Activated gamma-delta T cell treated with Interleukin-2 at 50 U/mL for 16 hours (primary cell): ENCODE results near the gene ITSN1.

Experiments used
- DNase-seq: peaks from one replicate; pipeline ENCODE4 v3.0.0-alpha.2; 2020

The ITSN1 gene

DNA sequence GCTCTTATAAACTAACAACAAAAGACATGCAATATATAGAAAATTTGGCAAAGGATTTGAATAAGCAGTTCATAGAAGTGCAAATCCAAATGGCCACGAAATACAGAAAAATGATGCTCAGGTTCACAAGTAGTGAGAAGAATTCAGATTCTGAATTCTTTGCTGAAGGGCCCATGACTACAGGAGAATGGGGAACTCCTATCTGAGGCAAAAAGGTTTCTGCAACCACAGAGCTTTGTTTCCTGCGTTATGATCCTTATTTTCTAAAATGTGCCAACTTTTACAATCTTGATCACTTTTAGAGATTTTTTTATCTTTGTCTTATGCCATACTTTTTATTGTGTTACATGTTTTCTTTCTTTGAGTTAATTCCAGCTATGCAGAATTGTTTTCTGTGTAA, 91.3 kb downstream of the ITSN1 start:
- no peak for DNase-seq

DNA sequence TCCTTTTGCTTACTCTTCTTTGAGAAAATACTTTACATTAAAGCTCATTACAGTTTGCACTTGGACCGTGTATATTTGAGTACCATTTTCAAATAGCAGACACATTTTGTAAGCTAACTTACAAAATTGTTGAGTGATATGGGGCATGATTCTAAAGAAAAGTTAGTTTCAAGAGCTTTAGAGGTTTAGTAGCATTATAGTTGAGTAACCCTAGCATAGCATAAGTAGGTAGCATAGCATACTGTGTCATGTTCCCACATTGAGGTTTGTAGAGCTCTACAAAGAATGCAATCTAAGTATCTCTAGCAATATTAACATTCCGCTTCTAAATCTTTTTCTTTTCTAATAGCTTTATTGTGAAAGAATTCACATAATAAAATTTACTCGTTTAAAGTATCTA, 92.0 kb downstream of the ITSN1 start:
- DNase-seq, result no peak

GRCh38 chr21:33734818-33735217, 92.5 kb downstream of the ITSN1 start:
- no peak for DNase-seq

DNA sequence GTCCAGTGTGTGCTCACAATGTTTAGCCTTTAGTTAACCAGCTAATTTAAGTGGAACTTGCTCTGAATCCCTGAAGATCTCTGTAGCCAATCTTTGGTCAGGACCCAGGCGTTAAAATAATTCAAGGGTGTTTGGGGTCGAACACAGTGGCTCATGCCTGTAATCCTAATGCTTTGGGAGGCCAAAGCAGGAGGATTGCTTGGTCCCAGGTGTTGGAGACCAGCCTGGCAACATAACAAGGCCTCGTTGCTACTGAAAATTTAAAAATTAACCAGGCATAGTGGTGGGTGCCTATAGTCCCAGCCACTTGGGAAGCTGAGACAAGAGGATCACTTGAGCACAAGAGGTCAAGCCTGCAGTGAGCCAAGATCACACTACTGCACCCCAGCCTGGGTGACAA, 94.3 kb downstream of the ITSN1 start:
- no peak for DNase-seq

DNA sequence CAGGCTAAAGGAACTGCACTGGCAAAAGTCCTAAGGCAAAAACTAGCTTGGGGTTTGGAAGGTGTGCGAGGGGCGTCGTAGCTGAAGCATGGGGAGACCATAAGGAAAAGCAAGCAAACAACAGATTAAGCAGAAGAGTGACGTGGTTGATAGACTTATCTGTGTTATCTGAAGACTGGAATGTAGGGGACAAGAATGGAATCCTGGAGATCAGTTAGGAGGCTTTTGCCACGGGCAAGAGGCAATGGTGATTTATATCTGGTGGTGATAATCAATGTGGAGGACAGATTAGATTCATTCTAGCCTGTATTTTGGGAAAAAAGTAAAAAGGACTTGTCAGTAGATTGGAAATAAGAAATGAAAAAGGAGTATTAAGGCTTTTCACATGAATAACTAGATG, 97.4 kb downstream of the ITSN1 start:
- no peak for DNase-seq

- no peak for DNase-seq
Measured at GRCh38 chr21:33747420-33747819, 105.1 kb downstream of the ITSN1 start.

DNA sequence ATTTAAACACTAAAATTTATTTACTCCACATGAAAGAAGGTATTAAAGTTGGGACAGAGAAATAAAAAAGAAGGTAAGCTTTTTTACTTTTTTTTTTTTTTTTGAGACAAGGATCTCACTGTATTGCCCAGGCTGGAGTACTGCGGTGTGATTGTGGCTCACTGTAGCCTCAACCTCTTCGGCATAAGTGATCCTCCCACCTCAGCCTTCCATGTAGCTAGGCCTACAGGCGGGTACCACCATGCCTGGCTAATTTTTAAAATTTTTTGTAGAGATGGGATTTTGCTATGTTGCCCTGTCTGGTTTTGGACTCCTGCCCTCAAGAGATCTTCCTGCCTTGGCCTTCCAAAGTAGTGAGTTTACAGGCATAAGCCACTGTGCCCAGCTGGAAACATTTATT, 106.6 kb downstream of the ITSN1 start:
- DNase-seq, result no peak

DNA sequence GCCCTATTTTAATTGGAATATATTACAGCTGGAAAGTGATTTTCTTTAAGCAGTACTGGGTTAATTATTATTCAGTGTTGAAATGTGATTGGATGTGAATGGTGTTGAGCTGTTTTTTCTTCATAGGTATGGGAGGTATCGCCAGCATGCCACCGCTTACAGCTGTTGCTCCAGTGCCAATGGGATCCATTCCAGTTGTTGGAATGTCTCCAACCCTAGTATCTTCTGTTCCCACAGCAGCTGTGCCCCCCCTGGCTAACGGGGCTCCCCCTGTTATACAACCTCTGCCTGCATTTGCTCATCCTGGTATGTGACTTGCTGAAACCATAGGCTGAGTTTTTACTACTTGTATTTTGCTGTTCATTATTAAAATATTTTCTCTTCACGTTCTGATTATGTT, 107.7 kb downstream of the ITSN1 start:
- no peak for DNase-seq

DNA sequence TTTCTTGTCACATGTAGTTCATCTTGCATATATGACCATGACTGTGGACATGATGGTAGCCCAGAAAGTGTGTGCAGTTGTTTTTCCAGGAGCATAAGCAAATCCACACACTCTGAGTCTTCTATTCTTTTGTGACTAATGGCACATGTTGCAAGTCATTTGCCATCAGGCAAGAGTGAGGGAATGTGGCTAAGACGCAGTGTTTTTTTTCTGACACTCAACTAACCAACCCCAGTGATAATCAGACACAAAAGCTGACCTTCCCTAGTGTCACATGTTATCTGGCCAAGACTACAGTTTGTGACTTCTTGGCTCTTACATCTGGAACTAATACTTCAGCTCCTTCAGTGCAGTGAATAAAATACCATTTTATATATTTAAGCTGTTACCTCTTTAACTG, 108.8 kb downstream of the ITSN1 start:
- DNase-seq, result no peak

- no peak for DNase-seq
Measured at GRCh38 chr21:33751533-33751932, 109.2 kb downstream of the ITSN1 start.

DNA sequence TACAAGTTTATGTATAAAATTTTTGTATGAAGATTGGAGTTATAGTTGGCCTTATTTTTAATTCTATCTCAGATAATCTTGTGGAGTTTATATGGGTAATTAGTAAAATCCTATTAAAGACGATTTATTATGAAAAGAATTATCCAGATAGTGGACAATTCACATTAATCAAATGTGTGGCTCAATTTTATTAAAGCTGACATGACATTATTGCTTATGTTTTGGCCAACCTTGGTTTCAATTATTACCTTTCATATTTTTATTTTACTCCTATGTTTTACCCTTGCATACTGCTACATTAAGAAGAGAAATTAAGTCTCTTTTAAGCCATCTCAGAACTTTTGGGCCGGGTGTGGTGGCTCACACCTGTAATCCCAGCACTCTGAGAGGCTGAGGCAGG, 110.0 kb downstream of the ITSN1 start:
- no peak for DNase-seq

GRCh38 chr21:33753886-33754285, 111.6 kb downstream of the ITSN1 start:
- DNase-seq, result no peak

- no peak for DNase-seq
Measured at GRCh38 chr21:33754481-33754880, 112.2 kb downstream of the ITSN1 start.

- DNase-seq, result no peak
Measured at GRCh38 chr21:33755354-33755753, 113.1 kb downstream of the ITSN1 start.

GRCh38 chr21:33760641-33761440, 118.5 kb downstream of the ITSN1 start:
- no peak for DNase-seq

GRCh38 chr21:33761441-33762036, 119.2 kb downstream of the ITSN1 start:
- no peak for DNase-seq

- DNase-seq, result no peak
Measured at GRCh38 chr21:33762803-33763581, 120.7 kb downstream of the ITSN1 start.

GRCh38 chr21:33763582-33763899, 121.2 kb downstream of the ITSN1 start:
- no peak for DNase-seq

DNA sequence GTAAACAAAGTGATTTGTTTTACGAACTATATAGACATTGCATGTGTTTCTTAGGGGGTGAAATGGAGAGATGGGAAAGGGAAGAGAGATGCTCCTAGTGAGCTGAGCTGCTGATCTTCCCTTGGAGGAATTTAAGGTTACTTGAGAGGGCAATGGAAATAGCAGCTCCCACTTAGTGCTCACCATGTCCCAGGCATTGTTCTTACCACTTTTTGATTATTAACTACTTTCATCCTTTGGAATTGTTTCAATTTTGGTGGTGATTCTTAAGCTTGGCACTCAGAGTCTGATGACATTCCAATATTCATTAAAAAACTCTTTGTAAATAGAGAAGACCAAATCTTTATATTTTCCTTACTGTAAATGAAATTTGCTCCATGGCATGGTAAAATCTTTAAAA, 124.9 kb downstream of the ITSN1 start:
- DNase-seq, result no peak

DNA sequence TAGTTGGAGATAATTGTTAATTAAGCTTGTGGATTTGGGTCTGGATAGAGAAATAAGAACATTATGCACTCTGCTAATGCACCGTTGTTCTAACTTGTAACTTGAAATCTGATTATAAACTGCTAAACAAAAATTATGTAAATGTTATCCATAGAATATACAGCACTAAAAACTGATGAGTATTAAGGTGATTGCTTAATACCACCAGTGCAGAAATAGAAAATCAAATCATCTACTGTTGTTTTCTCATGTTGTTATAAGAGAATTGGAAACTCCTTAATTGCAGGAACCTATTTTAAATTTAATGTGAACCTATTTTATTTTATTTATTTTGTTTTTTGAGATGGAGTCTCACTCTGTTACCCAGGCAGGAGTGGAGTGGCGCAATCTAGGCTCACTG, 125.7 kb downstream of the ITSN1 start:
- DNase-seq, result no peak

- no peak for DNase-seq
Measured at GRCh38 chr21:33769057-33769456, 126.8 kb downstream of the ITSN1 start.

DNA sequence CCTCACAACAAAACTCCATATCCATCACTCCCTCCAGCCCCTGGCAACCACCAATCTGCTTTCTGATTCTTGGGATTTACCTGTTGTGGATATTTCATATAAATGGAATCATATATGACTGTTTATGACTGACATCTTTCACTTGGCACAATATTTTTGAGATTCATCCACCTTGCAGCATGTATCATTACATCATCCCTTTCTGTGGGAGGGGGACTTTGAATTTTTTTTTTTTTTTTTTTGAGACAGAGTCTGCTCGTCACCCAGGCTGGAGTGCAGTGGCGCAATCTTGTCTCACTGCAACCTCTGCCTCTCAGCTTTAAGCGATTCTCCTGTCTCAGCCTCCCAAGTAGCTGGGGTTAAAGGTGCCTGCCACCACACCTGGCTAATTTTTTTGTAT, 128.2 kb downstream of the ITSN1 start:
- no peak for DNase-seq

DNA sequence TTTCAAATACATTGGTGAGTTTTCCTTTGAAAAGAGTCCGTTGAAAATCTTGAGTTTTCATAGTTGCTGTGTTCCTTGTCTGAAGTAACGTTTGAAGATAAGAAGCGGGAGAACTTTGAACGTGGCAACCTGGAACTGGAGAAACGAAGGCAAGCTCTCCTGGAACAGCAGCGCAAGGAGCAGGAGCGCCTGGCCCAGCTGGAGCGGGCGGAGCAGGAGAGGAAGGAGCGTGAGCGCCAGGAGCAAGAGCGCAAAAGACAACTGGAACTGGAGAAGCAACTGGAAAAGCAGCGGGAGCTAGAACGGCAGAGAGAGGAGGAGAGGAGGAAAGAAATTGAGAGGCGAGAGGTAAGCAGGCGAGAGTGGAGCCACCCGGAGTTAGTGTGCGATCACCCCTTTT, 129.7 kb downstream of the ITSN1 start:
- no peak for DNase-seq

DNA sequence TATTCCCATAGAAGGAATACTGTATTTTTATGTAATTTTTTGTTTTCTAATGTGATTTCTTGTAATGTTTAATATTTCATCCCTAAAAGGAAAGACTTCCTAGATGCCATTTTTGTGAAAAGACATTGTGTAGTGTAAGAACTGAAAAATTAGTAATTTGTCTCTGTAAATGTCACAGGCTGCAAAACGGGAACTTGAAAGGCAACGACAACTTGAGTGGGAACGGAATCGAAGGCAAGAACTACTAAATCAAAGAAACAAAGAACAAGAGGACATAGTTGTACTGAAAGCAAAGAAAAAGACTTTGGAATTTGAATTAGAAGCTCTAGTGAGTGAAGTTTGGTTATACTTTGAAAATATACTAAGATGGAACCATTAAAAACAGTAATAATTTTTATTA, 132.2 kb downstream of the ITSN1 start:
- DNase-seq, result no peak
